Measurements from ENCODE around the gene ADGRB3.
"Not testable (repeated sequence)": the region's sequence is repeated elsewhere in the genome, so short reads cannot be mapped to it uniquely, and the experiment has no call there.

ADGRB3 gene

DNA sequence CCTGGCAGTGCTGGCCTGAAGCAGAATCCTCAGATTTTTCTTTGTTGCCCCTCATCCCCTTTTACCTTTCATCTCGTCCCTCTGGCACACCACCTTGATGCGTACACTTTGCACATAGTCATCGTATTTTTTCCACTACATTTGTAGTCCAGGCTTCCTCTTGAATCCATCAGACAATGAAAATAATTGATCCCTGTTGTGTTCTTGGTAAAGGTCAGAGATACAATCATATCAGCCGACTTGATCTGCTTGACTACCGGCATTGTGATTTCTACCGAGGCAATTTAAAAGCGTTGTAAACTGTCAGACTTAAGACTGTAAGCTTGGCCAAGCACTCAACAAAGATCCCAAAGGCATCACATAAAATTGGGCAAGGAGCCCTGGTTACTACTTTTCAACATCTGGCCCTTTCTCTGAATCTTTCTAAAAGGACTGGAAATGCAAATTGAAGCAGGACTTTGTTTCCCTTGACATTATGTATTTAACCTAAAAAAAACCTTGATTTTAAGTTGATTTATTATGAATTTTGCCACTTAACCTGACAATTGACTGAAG, 649.2 kb downstream of the ADGRB3 start:
- DNase-seq: no peak

DNA sequence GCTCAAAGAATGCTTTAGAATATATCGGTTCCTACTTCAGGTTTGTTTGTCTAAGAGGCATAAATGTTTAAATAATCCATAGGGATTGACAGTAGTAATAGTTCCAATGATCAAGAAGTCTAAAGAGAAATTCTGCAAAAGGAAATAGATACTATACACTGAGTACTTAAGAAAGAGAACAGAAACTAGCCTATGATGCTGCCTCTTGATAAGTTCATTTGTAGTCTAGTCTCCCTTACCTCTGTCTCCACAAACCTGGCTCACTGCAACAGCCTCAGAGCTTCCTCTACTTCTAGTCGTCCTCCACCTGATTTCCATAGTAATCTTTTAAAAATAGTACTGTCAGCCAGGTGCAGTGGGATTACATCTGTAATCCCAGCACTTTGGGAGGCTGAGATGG, 650.0 kb downstream of the ADGRB3 start:
- no peak for DNase-seq

DNA sequence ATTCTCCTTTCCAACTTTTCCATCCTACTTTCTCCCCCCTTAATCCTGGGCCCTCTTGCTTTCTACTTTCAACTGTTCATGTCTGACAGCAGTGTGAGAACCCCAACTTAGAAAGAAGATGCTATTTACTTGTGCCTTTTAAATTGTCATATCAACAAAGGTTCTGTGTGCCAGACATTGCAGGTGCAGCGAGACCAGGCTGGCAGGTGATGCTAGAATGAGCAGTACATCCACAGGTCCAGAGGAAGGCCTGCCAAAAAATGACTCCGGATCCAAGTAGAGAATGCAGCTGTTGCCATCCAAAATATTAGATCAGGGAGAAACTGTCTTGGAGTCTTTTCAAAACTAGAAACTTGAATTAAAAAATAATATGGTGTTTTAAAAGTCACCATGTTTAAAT, 651.2 kb downstream of the ADGRB3 start:
- DNase-seq: peak; percentile 22

DNA sequence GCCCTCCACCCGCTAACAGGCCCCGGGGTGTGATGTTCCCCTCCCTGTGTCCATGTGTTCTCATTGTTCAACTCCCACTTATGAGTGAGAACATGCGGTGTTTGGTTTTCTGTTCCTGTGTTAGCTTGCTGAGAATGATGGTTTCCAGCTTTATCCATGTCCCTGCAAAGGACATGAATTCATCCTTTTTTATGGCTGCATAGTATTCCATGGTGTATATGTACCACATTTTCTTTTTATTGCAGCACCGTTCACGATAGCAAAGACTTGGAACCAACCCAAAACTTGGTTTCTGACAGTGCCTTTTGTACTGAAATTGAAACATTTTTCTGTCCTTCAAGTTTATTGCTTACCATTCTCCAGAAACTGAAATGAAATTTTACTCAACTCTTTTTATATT, 653.1 kb downstream of the ADGRB3 start:
- DNase-seq: not testable (repeated sequence)

DNA sequence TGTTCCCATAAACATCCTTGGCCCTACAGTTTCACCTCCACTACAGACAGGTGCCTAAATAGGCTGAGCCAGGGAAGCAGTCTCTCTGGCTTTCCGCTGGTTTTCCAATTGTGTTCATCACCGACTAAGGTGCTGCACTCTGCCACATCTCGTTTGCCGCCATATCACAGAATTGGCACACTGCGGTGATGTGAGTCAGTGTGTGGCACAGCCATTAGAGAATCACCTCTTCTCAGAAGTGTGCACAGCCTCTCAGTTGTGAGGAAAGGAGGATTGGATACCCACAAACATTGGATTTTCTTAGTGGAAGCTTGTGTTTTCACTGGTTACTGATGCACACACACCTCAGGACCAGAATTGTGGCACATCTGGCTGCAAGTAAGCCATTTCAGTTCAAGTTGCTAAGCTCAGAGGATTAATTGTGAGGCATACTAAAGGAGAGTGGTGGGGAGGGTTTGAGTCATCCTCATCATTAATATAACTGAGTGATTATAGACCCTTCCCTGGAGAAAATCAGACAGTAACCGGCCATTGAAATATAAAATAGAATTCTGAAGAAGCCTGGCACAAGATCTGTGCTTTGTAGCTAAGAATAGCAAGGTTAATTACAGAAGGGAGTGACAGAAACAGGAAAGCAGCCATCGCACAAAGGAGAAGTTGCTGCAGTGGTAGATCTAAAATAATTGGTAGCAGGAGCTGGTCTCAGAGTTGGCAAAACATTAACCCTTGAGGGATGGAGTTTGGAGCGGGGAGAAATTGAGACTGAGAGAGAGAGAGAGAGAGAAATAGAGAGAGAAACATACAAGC, 654.8 kb downstream of the ADGRB3 start:
- DNase-seq: no peak

DNA sequence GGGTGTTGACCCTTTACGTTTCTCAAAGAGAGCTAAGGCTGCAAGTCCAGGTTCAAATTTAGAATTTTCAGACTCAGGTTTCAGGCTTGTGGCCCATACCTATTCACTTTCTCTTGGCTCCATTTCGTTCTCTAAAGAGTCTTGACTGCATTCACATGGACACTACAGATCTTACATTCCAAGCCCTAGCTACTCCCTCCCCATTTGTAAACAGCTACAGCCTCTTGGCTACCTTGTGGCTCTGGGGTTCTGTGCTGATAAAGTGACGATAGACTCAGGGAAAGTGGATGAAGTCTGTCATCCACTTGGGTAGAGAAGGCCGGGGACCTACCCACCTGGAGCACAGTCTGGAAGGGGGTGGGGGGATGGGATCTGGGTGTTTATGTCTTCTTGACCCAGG, 658.4 kb downstream of the ADGRB3 start:
- DNase-seq: no peak

DNA sequence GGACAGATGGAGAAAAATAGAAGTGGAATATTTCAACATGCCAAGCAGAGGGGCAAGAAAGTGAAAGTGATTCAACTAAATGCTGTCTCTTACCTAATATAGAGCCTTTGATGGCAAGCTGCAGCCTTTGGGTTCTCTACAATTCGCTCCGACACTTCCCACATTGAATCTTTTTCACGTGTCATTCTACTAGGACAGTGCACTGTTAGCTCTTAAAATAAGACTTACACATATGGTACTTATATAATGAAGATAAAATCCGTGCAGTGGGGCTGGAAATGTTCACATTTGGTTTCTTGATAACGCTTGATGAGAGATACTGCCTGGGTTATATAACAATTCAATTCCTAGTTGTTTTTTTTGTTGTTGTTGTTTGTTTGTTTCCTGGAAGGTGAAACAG, 659.3 kb downstream of the ADGRB3 start:
- DNase-seq: no peak

DNA sequence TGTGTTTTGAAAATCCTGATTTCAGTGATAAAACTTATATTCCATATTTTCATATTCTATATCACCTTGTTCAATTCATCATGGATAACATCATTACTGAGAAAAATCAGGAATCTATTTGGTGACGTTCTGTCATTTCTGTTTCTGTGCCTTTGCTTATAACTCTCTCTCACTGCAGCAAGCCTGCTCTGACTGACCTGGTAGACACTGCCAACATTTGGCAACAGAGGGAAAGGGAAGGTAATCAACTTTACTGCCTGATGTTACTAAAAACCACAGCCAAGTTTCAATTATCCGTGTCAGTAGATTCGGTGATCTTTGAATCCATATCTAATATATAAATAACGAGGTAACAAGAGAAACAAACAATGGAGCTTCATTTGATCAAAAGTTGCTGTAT, 659.8 kb downstream of the ADGRB3 start:
- DNase-seq: no peak

DNA sequence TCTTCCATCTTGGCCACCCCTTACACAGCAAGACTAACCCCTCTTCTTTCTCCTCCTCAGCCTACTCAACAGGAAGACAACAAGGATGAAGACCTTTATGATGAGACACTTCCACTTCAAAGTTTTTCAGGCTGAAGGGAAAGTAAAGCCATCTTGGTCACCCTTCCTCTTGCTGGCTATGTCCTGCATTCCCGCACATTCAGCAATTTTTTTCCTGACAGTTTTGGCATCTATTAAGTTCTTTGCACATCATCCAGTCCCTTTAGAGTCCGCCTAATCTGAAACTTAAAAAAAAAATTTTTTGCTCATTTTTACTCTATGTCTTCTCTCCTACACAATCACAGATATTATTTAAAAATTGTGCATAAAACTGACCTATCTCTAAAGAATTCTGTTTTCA, 668.3 kb downstream of the ADGRB3 start:
- DNase-seq: no peak

DNA sequence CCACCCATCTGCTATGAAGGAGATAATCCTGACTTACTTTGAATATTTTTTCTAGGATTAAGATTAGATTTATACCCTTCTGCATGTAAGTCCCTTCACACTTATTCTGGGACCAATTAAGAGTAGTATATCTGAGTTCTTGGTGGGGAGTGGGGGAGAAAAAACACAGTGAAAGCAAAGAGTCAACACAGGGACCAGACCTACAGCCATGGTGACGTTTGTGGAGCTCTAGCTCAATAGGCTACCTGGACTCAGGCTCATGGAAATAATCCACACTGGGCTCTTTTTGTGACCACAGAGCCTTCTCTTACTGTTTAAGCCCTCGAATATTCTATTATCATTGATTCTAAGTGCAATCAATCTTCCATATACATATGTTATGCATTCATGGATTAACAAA, 670.4 kb downstream of the ADGRB3 start:
- no peak for DNase-seq

DNA sequence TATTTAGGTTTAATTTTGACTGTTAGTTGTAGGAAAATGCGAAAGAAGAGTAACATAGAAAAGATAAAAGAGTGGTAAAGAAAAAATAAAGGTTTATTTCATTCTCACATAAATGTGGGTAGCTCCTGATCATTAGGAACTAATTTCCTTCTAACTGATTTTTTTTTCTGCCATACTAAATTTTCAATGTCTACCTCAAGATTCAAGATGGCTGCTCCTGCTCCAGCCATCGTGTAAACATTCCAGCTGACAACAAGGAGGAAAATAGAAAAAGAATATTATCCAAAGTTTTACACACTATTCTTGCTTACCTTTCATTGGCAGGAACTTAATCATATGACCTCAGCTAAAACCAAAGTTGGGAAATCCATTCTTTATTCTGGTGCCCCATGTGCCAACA, 673.5 kb downstream of the ADGRB3 start:
- no peak for DNase-seq

DNA sequence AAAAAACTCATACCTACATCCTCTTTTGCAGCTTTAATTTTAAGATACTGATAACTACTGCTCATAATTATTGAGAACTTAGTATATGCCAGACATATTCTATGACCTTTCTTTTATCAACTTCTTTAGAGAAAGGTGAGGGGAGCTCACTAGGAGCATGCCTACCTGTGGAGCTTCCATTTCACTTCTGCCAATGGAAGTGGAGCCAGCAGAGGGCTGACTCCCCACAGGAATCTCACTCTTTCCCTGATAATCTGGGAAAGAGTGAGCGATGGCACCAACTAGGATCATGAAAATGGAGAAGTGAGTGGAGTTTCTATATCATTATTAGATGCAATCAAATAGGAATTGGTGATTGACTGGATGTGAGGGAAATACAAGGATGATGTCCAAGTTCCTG, 676.8 kb downstream of the ADGRB3 start:
- DNase-seq: no peak

DNA sequence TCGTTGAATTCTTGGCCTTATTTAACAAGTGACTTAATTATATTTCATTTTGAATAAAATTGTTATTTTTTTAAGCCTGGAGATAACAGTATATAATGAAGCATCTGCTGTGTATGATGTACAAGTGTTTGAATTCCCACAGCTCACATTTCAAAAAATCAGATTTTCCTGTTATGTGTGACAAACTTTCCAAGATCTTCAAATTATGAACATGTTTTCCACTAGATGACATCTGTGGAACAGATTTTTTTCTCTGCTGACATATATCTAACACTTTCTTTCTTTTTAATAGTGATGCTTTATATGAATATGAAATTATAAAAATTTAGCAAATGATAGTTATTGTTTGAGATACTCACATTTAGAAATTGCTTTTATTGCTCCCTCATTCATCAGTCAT, 678.9 kb downstream of the ADGRB3 start:
- DNase-seq: no peak

DNA sequence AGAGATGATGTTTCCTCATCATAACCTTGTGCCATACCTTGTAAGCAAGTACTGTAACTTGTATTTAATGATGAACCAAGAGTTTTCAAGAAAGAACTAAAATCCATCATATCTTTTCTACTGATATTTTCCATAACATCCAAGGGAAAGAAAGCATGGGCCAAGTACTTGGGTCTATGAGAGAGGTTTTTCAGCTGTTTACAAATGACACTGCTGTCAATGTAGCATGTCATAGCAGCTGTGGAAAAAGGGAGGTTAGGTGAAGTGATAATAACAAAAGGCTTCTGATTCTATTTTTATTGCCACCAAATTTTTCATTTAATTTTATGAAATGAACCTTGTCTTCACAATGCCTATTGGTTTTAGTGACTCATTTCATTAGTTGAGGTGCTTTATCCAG, 679.4 kb downstream of the ADGRB3 start:
- DNase-seq: no peak

DNA sequence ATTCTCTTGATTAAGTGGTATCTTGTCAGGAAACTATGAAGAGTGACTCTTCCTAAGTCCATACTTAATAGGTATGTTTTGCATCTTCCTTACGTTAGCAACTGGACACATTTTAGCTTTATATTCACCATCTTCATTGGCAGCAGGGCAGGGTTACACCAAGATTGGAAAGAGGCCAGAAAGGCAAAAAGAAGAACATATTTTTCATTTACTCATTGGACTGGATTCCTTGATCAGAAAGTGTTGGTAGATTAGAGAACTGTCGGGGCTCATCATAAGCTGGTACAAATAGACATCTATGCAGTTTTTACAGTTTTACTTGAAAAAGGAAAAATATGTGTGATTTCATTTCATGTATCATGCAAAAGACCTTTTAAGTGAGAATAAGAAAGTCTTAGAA, 696.8 kb downstream of the ADGRB3 start:
- DNase-seq: no peak

DNA sequence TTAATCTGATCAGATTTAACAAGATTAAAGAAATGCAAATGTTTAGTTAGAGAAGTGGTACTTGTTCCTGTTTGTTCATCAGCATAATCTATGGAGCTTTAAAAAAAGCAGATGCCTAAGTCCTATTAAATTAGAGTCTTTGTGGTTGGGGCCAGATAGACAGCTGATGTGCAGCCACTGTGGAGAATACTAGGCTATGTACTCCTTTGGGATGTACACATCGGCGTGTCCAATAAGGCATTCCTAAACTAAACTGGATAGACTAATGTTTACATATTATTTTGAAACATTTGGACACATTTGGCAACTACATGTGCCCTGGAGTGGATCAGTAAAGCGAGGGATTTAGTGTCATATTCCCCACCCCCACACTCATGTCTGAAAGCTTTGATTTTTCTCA, 702.2 kb downstream of the ADGRB3 start:
- DNase-seq: no peak

DNA sequence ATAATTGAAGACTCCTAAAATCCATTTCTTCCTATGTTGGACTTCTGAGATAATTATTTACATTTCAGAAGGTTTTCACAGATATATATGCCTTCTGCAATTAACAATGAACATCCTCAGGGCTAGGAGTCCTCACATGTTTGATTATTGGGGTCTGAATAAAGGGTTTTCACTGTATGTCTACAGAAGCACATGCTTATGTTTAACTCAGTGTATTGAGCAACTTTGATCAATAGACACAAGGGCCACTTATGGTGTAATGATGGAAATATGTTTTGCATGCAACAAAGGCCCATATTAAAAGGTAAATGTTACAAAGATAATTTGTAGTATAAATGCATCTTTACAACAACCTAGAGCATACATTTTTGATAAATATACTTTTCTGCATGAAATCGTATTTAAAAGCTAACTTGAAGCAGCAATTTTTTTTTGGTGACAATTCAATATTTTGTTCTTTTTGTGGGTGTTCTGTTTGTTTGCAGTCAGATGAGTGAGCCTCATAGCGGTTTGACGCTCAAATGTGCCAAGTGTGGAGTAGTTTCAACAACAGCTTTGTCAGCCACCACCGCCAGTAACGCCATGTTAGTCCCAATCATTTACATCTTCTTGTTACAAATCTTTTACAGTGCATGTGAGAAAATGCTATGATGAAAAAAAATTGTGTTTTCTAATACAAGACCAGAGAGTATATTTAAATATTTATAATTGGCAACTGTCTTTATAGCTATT, 703.5 kb downstream of the ADGRB3 start:
- no peak for DNase-seq

DNA sequence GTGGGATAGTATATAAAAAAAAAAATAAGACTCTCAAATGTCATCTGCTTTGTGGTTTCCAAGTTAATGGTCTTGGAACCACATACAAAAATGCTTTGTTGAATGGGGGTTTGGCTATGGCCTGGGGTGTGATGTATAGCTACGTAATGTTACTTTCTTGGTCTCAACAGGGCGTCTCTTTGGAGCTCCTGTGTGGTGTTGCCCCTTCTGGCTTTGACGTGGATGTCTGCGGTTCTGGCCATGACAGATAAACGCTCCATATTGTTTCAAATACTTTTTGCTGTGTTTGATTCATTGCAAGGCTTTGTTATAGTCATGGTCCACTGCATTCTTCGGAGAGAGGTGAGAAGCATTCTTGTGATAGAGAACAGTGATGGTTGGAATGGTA, 704.1 kb downstream of the ADGRB3 start:
- no peak for DNase-seq

DNA sequence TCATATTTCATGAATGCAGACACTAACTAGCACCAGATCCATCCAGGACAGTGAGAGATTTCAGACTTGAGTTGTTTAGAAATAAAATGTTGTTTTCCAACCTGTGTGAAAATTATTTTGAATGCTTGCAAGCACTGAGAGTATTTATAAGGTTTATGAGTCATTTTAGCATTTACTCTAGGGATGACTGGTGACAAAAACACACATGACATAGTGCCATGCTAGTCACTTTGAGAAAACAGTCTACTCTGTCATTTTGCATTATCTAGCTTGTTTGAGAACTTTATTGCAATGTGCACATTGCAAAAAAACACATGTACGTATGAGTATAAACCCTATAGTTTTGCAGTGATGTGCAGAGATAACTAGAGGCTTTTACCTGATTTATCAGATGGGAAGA, 705.1 kb downstream of the ADGRB3 start:
- DNase-seq: no peak

DNA sequence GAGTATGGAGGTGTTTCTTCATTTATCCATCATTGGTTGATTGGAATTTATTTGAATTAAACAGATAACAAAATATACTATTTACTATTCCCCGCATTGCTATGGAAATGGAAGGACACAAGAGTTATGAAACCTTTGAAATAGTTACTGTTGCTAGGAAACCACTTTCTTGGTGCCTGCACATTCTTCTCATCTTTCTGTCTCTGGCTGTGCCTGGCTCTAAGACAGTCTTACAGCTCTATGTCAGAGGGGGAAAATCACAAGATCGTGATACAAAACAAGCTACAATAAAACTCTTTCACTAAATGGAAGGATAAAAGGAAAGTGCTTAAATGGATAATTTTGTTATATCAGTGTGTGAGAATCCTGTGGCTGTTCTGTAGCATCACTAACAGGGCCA, 708.8 kb downstream of the ADGRB3 start:
- DNase-seq: peak; percentile 18

DNA sequence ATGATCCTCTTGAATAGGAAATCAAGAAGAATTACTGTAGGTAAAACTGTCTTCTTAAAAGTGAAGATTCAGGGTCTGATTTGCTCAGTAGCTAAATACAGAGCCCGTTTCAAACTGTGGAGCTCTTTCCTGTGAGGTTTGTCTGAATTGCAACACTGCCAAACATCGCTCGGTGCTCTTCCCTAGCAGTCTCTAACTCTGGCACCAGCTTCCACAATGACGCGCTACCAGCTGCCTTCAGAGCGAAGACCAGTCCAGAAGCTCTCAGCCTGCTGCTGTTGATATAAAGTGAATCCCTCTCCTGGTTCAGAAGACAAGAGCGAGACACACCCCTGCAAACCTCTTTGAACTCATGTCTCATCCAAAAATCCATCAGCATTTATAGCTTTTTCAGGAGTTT, 714.7 kb downstream of the ADGRB3 start:
- peak; percentile 82 for DNase-seq

DNA sequence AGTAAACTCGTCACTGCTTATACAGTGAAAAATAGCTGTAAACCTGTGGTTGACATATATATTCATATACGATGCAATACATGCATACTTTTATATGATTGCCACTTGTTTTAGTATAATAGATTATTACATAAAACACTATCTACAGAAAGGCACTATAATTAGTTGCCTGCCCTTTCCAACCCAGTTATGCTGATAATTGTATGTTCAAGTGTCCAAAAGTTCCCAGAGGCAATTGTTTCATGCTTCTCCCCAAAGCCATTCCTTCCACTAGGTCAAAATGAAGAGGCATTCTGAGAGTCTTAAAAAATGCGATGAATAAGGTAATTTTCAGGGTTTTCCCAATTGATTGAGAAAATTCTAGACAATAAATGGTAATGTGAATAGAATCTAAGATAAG, 727.1 kb downstream of the ADGRB3 start:
- DNase-seq: no peak

DNA sequence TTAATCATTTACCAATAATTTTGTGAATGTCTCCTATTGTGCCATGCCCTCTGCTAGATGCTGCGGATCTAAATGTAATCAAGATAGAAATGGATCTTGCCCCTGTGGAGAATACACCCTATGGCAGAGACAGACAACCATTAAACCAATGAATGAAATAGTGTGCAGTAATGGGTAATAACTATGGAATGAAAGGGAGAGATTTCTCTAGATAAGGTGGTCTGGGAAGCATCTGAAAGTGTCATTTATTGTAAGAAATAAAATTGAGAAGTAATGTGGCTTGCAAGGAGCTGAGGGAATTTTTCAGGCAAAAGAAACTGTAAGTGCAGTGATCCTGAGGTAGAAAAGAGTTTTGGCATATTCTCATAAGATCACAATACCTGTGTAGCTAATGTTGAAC, 731.7 kb downstream of the ADGRB3 start:
- DNase-seq: no peak

DNA sequence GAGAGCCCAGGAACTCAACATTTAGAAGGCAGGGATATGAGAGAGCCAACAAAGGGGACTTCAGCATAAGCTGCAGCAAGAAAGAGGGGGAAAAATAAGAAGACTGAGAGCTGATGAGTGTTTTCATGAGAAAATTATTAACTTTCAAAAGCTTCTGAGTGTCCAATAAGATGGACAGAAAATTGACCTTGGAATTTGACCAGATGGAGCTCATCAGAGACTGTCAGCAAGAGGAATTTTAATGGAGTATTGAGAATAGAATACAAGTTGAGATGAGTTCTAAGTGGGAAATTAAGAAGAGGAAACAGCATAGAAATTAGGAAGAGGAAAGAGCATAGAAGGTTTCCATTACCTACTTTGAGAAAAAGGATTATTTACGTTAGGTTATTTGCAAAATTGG, 733.5 kb downstream of the ADGRB3 start:
- DNase-seq: no peak
